Ureter (tissue), 1 donor: Measurements from ENCODE around the gene PLEKHG4. TPM values are rescaled to one million over a fixed set of nuclear protein-coding genes. Genes with fewer than 3 reads are reported as not detected.

Source experiments
- DNase-seq: peaks from one replicate; pipeline ENCODE4 v3.0.0-alpha.2; 2020; ENCODE audit warnings: low spot score
- total RNA-seq: library from RNA; stranded (reverse); gene quantifications from one replicate; pipeline ENCODE4 v1.2.4, GENCODE V29; 2023
- donor health status: DM: yes; HTN: yes; CAD: no.

The PLEKHG4 gene
- total RNA-seq, 1 donor from 2014 or later = 10.3 TPM

DNA sequence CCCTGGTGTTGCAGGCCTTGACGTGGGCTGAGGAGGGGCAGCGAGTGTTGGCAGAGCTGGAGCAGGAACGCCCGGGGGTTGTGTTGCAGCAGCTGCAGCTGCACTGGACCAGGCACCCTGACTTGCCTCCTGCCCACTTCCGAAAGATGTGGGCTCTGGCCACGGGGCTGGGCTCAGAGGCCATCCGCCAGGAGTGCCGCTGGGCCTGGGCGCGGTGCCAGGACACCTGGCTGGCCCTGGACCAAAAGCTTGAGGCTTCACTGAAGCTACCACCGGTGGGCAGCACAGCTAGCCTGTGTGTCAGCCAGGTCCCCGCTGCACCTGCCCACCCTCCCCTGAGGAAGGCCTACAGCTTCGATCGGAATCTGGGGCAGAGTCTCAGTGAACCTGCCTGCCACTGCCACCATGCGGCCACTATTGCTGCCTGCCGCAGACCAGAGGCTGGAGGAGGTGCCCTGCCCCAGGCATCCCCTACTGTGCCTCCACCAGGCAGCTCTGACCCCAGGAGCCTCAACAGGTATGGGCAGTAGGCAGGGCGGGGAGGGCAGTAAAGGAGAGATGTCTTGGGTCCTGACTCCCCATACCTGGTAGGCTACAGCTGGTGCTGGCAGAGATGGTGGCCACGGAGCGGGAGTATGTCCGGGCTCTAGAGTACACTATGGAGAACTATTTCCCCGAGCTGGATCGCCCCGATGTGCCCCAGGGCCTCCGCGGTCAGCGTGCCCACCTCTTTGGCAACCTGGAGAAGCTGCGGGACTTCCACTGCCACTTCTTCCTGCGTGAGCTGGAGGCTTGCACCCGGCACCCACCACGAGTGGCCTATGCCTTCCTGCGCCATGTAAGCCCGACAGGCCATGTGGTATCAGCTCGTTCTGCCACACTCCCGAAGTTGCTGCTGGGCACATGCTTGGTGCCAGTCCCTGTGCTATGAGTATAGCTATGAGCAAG lies 5.6 kb downstream of the PLEKHG4 start:
- DNase-seq = no peak

GRCh38 chr16:67286441-67287235 lies 7.3 kb downstream of the PLEKHG4 start:
- DNase-seq = no peak

GRCh38 chr16:67287960-67288359 lies 8.6 kb downstream of the PLEKHG4 start:
- DNase-seq = no peak

GRCh38 chr16:67291461-67291860 lies 12.1 kb downstream of the PLEKHG4 start:
- no peak for DNase-seq

GRCh38 chr16:67294171-67294757 lies 14.9 kb downstream of the PLEKHG4 start:
- no peak for DNase-seq

- DNase-seq = no peak
These were observed 15.6 kb downstream of the PLEKHG4 start for GRCh38 chr16:67294938-67295361.

DNA sequence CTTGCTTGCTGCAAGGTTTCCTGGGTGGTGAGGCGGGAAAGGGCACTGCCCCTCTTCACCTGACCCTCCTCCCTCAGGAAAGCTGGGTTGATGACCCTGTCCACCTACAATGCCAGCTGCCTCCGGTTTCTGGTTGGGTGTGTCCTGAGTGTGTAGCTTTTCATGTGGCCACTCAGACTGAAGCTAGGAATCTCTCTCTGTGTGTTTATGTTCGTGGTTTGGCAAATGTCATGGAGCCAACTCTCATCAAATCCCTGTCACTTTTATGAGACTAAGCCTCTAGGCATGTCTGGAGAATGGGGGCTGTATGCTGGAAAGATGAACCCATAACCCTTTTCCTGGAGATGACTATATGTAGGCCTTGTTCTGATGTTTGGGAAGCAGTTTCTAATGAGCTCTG lies 17.1 kb downstream of the PLEKHG4 start:
- no peak for DNase-seq

- DNase-seq = no peak
These were observed 18.9 kb downstream of the PLEKHG4 start for GRCh38 chr16:67298277-67298676.

DNA sequence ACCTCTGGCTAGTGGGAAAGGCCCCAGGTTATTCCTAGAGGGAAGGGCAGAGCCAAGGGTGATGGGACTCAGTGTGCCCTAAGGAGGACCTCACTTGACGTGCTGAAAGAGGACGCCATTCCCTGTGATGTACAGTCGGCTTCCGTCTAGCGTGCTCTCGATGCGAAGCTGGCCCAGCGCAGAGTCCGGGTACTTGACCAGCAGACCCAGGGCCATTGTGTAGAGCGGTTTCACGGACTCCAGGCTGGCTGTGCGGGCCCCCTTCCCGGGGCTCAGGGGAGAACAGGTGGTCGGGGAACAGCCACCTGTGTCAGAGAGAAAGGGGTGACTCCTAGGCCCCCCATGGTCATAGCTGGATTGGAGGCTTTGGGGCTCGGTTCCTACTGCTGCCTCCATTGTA lies 19.9 kb downstream of the PLEKHG4 start:
- no peak for DNase-seq

DNA sequence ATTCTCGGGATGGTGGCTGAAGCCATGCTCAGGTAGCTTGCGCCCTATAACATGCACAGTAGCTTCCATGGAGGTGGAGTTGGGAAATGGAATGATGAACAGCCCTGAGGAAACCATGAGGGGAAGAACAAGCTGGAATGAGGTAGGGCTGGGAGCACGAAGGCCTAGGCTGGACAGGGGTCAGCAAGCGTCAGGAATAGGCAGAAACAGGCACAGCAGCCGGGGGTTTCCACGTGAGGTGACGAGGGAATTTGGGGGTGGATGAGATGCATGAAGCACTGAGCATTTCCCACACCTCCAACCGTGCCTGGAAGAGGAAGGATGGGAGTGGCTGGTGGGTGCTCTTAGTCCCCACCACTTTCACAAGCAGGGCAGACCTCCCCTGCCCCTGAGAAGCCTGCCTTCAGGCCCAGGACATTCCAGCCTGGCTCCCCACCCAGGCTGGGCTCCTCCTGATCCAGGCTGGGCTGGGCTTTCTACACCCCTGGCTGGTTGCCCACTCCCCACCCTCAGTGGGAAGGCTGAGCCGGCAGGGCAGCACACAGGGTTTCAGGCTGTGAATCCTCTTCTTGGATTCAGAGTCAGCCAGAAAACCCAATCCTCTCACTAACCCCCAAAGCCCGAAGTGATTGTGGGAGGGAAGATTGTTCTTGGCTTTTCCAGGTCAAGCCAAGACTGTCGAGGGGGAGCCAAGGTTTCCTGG lies 21.9 kb downstream of the PLEKHG4 start:
- DNase-seq = no peak

DNA sequence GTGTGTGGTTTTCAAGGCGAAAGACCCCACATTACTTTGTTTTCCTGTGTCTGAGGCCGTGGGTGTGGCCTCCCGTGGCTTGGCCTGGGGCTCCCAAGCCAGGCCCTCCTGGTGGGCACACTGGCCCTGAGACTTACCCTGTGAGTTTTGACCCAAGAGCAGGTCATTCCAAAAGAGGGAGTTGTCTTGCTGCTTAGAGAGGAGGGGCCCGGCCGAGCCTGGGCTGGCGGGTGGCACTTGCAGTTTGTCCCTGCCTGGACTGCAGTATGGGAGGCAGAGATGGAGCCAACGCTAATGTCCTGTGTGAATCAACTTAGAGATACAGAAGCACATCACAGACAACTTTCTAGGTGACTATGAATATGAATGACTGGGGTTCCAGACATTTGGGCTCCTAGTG lies 22.7 kb downstream of the PLEKHG4 start:
- no peak for DNase-seq

GRCh38 chr16:67302970-67303369 lies 23.6 kb downstream of the PLEKHG4 start:
- no peak for DNase-seq

DNA sequence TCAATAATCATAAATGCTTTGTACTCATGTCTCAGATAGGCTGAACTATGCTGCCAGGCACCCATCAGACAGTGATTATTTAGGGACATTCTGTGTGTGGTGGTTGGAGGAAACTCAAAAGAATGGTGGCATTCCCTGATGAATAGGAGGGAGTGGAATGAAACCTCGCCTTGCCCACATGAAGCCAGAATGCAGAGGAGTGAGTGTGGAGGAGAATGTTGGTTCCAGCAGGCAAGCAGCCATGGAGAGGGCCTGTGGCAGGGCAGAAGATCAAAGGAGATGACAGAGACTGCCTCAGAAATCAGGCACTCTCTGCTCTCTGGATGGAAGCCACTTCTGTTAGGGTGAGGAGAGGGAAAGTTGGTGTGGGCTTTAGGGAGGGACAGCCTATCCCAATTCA lies 24.7 kb downstream of the PLEKHG4 start:
- no peak for DNase-seq

- DNase-seq = no peak
These were observed 26.1 kb downstream of the PLEKHG4 start for GRCh38 chr16:67305216-67306071.

GRCh38 chr16:67310561-67310960 lies 31.2 kb downstream of the PLEKHG4 start:
- DNase-seq = no peak

- DNase-seq = no peak
These were observed 32.5 kb downstream of the PLEKHG4 start for GRCh38 chr16:67311607-67312488.

DNA sequence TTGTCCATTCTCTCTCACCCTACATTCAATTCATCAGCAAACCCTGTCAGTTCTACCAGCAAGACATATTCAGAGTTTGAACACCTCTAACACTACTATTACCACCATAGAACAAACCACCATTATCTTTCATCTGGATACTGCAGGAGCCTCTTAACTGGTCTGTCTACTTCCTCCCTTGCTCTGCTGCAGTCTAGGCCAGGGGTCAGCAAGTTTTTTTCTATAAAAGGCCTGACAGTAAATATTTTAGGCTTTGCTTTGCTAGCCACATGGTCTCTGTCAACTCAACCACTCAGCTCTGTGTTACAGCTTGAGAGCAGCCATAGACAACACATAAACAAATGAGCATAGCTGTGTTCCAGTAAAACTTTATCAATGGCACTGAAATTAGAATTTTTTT lies 33.4 kb downstream of the PLEKHG4 start:
- DNase-seq = no peak

- no peak for DNase-seq
These were observed 38.5 kb downstream of the PLEKHG4 start for GRCh38 chr16:67317853-67318252.

GRCh38 chr16:67326115-67326471 lies 46.8 kb downstream of the PLEKHG4 start:
- no peak for DNase-seq
